ENCODE measurements around the gene LDAF1.
"Not testable (repeated sequence)": the region's sequence is repeated elsewhere in the genome, so short reads cannot be mapped to it uniquely, and the experiment has no call there.

LDAF1 gene

DNA sequence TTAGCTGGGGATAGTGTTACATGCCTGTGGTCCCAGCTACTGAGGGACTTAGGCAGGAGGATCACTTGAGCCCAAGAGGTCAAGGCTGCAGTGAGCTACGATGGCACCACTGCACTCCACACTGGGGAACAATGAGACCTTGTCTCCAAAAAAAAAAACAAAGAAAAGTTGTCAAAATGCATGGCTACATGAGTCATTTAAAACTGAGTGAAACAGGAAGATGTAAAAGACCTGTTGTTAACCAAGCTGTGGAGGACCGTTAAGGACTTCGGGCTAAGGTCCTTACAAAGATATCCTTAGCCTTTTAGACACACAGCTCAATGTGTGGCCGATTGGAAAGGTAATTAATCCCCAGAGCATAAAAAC lies 27.8 kb downstream of the LDAF1 start:
- DNase-seq = no peak
- in situ Hi-C loops (cut with MboI; ENCODE audit: low pct_unique_long_range_greater_than_20kb, low sequenced_read_pairs) = loop anchor here (25.0 kb wide), 1 partner anchor 401 kb away; the partner anchor contains the start of gene METTL9

DNA sequence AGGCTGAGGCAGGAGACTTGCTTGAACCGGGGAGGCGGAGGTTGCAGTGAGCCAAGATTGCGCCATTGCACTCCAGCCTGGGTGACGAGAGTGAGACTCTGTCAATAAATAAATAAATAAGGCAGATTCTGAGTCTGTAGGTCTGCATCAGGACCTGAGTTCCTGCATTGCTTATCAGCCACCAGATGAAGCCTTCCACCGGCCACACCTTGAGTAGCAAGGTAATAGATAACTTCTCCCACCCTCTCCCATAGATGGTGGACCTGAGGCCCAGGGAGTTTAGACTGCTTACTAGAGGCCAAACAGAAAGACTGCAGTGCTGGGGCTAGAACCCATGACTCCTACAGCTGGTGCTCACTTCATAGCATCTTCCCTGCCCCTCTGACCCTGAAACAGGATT lies 30.8 kb downstream of the LDAF1 start:
- in situ Hi-C loops (cut with MboI; ENCODE audit: low pct_unique_long_range_greater_than_20kb, low sequenced_read_pairs) = loop anchor here (25.0 kb wide), 1 partner anchor 398 kb away; the partner anchor contains the start of gene METTL9
- no peak for DNase-seq

DNA sequence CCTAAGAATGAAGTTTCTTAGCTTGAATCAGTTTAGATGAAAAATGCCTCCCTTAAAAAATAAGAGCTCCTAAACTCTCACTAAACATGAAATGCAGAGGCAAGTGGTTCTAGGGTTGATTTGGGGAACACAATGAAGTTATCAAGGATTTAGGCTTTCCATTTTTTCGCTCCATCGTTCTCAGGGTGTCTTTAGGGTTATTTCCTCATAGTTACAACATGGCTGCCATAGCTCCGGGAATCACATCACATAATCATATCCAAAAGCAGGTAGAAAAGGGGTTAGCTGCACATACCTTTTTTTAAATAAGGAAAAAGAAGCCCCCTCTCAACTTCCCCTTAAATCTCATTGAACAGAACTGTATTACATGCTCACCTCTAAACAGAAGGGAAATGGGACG lies 31.5 kb downstream of the LDAF1 start:
- no peak for DNase-seq
- in situ Hi-C loops (cut with MboI; ENCODE audit: low pct_unique_long_range_greater_than_20kb, low sequenced_read_pairs) = loop anchor here (25.0 kb wide), 1 partner anchor 397 kb away; the partner anchor contains the start of gene METTL9

DNA sequence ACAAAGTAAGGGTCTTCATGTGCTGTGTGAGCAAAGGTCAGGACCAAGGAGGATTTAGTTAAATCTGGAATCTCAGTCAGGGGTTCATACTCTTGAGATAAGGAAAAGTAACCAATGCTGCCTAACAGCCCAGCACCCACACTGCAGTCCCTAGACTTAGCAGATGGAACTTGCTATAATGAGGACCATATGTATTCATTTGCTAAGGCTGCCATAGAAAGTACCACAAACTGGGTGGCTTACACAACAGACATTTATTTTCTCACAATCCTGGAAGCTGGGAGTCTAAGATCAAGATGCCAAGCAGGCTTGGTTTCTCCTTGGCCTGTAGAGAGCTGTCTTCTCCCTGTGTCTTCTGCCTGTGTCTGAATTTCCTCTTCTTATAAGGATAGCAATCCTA lies 32.1 kb downstream of the LDAF1 start:
- DNase-seq = no peak
- in situ Hi-C loops (cut with MboI; ENCODE audit: low pct_unique_long_range_greater_than_20kb, low sequenced_read_pairs) = loop anchor here (25.0 kb wide), 1 partner anchor 397 kb away; the partner anchor contains the start of gene METTL9

DNA sequence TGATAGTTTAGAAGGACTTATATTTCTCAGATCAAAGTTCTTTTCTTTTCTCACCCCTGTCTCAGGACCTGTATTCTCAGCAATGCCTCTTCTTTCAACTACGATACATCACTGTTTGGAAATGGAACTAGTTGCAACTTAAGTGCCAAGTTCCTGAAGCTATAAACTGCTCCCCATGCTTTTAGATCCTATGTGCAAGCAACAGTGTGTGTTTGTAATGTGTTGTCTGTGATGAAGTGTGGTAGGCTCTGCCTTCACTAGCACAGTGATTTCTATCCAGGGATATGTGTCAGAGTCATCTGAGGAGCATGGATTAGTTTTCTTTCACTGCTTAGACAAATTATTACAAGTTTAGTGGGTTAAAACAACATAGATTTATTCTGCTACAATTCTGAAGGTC lies 34.5 kb downstream of the LDAF1 start:
- in situ Hi-C loops (cut with MboI; ENCODE audit: low pct_unique_long_range_greater_than_20kb, low sequenced_read_pairs) = loop anchor here (25.0 kb wide), 1 partner anchor 394 kb away; the partner anchor contains the start of gene METTL9
- DNase-seq = no peak

DNA sequence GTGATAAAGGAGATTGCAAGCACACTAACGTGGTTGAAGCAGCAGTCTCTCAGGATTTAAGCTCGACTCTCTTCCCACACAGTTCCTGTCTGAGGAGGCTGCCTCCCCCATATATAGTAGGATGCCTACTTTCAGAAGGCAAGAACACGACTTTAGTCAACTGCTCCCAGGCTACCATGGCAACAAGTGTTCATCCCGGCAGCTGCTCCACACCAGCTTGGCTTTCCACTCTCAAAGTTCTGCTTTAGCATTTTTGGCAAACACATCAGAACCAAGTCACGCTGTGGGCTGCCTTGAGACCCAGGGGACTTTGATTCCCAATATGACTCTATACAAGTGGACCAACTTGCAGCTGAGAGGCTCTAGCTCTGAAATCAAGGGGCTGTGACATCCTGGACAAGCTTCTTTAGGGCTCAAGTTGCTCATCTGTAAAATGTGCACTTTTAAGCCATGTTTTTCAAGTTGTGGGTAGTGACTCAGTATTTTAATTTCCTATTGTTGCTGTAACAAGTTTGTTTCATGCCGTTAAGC lies 36.4 kb downstream of the LDAF1 start:
- no peak for DNase-seq
- in situ Hi-C loops (cut with MboI; ENCODE audit: low pct_unique_long_range_greater_than_20kb, low sequenced_read_pairs) = loop anchor here (25.0 kb wide), 1 partner anchor 392 kb away; the partner anchor contains the start of gene METTL9

DNA sequence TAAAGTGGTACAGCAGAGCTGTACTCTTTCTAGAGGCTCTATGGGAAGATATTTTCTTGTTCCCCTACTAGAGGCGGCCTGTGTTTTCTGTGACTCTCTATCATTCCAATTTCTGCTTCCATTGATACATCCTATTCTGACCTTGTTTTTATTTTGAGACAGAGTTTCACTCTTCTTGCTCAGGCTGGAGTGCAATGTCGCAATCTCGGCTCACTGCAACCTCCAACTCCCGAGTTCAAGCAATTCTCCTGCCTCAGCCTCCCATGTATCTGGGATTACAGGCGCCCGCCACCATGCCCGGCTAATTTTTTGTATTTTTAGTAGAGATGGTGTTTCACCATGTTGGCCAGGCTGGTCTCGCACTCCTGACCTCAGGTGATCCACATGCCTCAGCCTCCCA lies 36.9 kb downstream of the LDAF1 start:
- not testable (repeated sequence) for DNase-seq
- in situ Hi-C loops (cut with MboI; ENCODE audit: low pct_unique_long_range_greater_than_20kb, low sequenced_read_pairs) = loop anchor here (25.0 kb wide), 1 partner anchor 392 kb away; the partner anchor contains the start of gene METTL9

DNA sequence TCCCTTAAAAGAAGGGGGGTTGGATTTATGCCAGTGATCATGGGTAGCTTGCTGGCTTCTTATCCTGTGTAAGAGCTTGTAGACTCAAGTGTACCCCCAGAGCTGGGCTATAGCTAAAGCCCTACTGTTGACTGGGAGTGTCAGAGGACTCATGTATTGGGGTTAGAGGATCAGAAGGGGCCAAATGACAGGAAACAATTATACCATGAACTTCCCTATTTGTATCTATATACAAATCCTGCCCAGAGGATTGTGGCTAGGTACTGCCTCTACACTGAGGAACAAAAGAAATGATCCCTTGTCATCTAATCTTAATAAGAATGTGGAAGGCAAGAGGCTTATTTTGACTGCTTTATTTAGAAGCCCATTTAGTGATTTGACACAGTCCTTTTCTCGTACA lies 38.6 kb downstream of the LDAF1 start:
- DNase-seq = peak; percentile 63
- in situ Hi-C loops (cut with MboI; ENCODE audit: low pct_unique_long_range_greater_than_20kb, low sequenced_read_pairs) = loop anchor here (25.0 kb wide), 1 partner anchor 390 kb away; the partner anchor contains the start of gene METTL9

DNA sequence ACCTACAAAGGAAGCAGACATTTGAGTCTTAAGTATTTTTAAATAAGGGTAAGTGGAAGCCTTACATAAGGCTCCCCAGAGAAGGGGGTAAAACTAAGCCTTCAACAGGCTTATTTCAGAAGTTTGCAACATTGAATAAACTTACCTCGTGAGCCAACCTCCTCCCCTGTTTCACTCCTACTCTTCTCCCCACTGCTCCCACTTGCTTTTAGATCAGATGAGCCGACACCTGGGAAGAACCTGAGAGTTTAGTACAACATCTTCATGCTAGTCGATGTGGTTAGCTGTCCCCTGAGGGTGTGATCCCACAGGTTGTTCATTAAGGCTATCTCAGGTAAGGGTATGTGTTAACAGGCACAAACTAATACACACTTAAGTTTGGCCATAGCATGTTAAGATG lies 39.1 kb downstream of the LDAF1 start:
- DNase-seq = no peak
- in situ Hi-C loops (cut with MboI; ENCODE audit: low pct_unique_long_range_greater_than_20kb, low sequenced_read_pairs) = loop anchor here (25.0 kb wide), 1 partner anchor 390 kb away; the partner anchor contains the start of gene METTL9

DNA sequence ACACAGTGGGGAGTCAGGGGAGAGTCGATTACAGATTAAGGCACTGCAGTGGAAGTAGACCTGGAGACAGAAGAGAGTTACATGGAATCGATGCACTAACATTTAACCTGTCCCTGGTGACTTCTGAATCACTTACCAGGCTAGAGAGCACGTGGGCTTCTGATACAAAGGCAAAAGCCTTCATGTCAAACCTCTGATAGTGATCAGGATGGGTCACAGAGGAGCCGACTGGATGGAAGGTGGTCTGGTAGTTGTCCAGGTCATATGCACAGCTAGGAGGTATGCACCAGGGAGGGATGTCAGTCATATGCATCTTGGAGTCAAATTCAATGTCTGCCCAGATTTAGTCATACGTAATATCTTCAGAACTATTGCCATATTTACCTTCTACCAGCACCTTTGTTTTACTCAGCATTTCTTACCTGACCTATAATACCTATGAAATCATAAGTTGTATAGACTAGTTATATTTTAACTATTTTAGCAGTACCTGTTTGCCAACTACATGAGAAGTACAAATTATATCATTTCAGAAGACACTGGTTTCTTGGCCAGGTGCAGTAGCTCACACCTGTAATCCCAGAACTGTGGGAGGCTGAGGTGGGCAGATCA lies 41.2 kb downstream of the LDAF1 start:
- in situ Hi-C loops (cut with MboI; ENCODE audit: low pct_unique_long_range_greater_than_20kb, low sequenced_read_pairs) = loop anchor here (25.0 kb wide), 1 partner anchor 388 kb away; the partner anchor contains the start of gene METTL9
- no peak for DNase-seq

DNA sequence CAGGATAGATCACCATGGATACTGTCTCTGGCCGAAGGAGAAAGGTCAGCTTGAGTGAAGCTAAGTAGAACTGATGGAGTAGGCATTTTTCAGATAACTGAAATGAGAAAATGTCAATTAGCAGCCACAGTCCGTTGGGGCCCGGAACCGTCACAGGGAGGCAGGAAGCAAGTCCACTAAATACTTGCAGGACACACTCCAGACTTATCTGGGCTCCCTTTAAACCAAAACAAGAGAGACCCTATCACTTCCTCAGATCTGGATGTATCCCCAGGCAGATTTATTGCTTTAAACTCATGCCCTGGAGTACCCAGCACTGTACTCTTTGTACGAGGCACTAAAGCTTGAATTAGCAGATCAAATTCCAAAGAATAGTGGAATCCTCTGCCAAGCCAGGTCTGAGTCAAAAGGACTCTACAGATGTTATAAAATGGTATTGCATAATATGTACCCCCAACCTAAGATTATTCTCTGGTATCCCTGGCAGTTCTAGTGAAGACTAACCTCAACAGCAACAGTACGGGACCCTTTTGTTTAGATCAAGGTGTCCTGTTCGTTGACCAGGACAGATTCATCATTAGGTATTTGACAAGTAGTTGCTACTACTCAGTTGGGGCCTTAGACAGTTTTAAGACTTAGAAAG lies 44.8 kb downstream of the LDAF1 start:
- no peak for DNase-seq
- in situ Hi-C loops (cut with MboI; ENCODE audit: low pct_unique_long_range_greater_than_20kb, low sequenced_read_pairs) = no loop called here

DNA sequence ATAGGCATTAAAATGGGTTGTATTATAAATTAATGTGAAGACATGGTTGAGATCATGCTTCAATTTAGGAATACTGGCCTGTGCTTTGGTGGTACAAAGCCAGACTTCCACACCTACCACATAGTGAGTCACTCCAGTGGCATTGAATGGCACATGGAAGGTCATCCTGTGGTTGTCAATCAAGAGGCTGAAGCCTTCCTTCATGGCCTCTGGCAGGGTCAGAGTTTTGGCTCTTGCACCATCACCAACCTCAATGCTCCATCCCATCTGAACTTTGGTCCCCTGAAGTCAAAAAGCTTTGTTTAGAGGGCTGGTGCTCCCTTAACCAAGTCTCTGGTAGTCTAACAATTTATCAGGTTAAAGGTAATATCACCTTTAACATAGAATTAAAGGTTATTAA lies 46.8 kb downstream of the LDAF1 start:
- no peak for DNase-seq
- in situ Hi-C loops (cut with MboI; ENCODE audit: low pct_unique_long_range_greater_than_20kb, low sequenced_read_pairs) = no loop called here

DNA sequence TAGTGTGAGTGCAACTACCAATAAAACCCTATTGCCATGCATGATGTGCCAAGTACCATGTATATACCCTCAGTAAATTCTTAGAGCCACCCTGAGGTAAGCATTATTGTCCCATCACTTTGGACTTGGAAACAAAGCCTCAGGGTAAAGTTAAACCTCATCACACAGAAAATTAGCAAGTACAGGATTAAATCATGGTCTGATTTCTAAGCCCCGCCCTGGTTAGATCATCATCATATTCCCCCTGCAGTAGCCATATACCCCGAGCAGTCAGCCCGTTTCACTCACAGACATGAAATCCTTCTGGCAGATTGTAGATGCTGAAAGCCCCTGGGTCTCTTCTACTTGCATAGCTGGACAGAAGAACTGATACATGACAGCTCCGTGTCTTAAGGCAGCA lies 48.1 kb downstream of the LDAF1 start:
- in situ Hi-C loops (cut with MboI; ENCODE audit: low pct_unique_long_range_greater_than_20kb, low sequenced_read_pairs) = no loop called here

DNA sequence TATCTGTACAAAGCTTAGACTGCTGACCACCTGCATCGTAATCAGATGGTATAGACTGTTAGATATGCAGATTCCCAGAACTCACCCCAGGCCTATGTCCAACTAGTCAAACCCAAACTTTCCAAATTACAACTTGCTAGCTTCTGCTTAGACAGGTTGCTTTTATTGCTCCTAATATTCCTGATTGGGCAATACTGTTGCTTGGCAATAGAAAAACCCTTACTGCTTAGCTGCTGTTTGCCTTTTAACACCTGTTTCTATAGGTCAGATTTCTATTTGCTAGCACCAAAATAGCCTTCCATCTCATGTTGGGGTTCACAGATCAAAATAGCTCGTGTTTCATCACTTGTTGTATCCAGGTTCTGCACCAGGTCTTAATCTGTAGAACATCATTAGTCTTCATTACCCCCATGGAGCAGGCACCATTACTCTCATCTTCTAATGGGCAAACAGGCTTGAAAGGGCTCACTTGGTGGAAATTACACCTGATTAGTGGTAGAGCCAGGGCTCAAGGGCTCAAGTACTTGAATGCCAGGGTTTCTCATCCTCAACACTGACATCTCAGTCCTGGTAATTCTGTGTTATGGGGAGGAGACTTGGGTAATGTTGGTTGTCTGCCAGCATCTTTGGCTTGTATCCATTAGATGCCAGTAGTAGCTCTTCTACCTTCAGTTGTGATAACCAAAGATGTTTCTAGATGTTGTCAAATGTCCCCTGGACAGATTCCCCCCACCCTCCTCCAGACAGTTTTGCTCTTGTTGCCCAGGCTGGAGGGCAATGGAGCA lies 50.2 kb downstream of the LDAF1 start:
- no peak for DNase-seq
- in situ Hi-C loops (cut with MboI; ENCODE audit: low pct_unique_long_range_greater_than_20kb, low sequenced_read_pairs) = no loop called here

More for the DNA sequence above, 48.1 kb downstream of the LDAF1 start:
- DNase-seq = no peak

DNA sequence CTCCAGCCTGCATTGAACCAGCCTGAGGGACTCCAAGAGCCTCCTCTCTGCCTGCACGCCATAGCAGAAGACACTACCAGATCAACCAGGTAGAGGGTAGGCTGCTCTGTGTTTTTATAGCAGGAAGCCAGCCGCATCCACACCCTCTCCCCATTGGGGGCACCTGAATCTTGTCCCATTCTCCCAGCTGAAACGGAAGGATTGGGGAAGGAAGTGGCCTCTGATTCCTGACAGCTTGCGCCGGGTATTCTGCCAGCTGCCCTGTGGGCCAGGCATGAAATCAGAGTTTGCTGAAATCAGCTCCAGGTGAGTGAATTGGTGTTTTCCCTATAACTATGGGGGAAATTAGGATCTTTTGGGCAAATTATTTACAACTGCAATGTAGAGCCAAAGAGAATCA lies 53.0 kb downstream of the LDAF1 start, which contains the start of gene ZP2:
Gene ZP2 (minus strand): TSS at position 89 of the 400 bp plus-strand sequence. CDS start 27 bp downstream, at position 62.
- DNase-seq = no peak
- in situ Hi-C loops (cut with MboI; ENCODE audit: low pct_unique_long_range_greater_than_20kb, low sequenced_read_pairs) = no loop called here

DNA sequence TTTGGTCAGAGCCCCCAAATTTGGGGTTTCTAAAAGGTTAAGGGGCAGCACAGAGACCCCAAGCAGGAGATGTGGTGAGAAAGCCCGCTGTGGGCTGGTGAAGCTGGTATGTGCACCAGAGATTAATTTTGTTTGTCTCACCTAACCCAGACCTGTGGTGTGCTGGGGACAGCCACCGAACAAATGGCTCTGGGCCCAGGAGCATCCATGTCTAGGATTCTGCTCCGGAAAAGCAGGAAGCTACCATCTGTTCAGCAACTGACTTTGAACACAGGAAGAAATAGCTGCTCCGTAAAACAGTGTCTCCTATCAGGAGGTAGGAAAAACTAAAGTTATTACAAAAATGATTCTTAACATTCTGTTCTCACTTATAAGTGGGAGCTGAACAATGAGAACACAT lies 55.6 kb downstream of the LDAF1 start:
- DNase-seq = no peak
- in situ Hi-C loops (cut with MboI; ENCODE audit: low pct_unique_long_range_greater_than_20kb, low sequenced_read_pairs) = no loop called here

DNA sequence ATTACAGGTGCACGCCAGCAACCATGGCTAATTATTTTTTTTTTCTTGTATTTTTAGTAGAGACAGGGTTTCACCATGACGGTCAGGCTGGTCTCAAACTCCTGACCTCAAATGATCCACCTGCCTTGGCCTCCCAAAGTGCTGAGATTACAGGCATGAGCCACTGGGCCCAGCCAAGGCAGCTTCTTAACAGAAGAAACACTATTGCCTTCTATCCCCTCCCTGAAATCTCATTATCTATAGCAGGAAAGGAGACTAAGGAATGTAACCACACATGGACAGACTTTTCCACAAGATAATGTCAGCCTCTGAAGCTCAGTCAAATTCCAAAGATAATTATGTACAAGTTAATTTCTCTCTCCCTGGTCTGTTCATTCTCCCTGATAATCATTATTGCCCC lies 58.6 kb downstream of the LDAF1 start:
- DNase-seq = no peak
- in situ Hi-C loops (cut with MboI; ENCODE audit: low pct_unique_long_range_greater_than_20kb, low sequenced_read_pairs) = no loop called here

DNA sequence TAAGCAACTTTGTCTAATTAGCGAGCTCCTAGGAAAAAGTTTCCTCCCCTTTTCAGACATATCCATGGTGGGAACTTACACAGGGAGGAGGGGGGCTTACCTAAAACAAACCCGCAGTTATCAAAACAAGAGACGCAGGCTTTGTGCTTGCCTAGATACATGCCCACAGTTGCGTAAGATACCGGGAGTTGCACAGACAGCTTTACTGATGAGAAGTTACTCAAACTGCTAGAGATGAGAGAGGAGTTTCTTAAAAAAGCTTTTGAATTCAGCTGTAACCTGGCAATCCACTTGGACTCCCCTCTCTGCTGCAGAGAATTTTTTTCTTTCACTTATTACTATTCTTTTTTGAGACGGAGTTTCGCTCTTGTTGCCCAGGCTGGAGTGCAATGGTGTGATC lies 59.7 kb downstream of the LDAF1 start:
- no peak for DNase-seq
- in situ Hi-C loops (cut with MboI; ENCODE audit: low pct_unique_long_range_greater_than_20kb, low sequenced_read_pairs) = no loop called here

DNA sequence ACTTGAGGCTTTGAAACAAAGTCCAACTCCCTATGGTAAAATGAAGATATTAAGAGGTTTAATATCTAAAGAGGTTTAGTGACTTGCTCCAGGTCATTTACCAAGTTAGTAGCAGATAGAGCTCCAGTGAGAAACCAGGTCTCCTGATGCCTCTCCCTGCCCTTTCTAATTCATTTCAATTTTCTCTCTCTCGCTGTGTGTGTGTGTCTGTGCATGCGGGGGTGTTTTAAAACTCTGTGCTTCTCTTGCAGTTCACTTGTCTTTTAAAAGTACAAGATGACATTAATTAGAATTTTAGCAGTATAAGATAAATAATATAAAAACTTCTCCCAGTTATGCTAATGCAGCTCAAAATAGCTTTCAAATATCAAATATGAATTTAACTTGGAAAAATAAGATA lies 61.1 kb downstream of the LDAF1 start:
- in situ Hi-C loops (cut with MboI; ENCODE audit: low pct_unique_long_range_greater_than_20kb, low sequenced_read_pairs) = no loop called here
- no peak for DNase-seq
